COLO668 (cell line): Measurements from ENCODE around the gene CTDSP2.
"Not testable (repeated sequence)": the region's sequence is repeated elsewhere in the genome, so short reads cannot be mapped to it uniquely, and the experiment has no call there.

Source experiments
- DNase-seq: peaks from one replicate; lab custom pipeline; 2025; ENCODE audit not compliant: unreplicated experiment; lab: John Stamatoyannopoulos, UW

Gene CTDSP2

DNA sequence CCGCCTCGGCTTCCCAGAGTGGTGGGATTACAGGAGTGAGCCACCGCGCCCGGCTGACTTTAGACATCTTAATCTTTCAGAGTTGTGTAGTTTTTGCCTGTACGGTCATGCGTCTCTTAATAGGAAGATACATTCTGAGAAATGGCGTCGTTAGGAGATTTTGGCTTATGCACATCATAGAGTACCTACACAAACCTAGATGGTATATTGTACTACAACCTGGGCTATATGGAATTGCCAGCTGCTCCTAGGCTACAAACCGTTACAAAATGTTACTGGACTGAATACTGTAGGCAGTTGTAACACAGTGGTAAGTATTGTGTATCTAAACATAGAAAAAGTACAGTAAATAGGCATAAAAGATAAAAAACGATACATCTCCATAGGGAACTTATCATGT, 62.7 kb downstream of the CTDSP2 start:
- DNase-seq = no peak

DNA sequence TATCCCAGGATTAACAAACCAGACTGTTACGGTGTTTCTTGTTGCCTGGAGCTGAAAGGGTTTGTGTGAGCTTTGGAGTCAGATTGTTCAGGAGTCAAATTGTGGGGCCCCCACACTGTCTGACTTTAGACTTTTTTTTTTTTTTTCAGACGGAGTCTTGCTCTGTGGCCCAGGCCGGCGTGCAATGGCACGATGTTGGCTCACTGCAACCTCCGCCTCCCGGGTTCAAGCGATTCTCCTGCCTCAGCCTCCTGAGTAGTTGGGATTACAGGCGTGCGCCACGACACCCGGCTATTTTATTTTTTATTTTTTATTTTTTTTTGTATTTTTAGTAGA, 63.1 kb downstream of the CTDSP2 start:
- DNase-seq = no peak

DNA sequence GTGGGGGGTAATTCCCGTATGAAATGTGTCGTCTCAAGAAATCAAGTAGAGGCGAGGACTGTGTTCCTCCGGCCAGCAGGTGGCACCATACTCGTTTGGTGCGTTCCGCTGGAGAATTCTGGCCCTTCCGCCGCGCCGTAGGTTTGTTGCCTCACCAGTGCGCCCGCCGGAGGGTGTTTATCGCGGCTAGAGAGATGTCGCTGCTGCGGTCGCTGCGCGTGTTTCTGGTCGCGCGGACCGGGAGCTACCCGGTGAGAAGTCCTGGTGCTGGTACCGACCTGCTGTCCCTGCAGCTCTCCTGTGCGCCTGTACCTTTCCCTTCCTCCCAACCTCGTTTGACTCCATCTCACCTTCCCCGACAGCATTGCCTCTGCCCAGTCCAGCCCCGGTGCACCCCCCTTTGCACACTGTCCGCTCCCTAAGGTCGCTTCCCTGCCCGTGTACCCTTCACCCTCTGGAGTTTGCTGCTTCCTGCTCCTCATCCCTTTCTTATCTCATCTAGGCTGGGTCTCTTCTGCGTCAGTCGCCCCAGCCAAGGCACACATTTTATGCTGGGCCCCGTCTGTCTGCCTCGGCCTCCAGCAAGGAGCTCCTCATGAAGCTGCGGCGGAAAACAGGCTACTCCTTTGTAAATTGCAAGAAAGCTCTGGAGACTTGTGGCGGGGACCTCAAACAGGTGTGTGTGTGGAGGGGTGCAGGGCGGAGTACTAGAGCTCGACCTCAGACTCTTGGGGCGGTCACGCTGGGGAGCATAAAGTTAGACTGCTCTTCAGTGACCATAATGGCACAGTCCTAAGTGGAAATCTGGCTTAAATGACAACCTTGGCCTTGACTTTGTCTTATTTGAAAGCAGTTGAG, 63.7 kb downstream of the CTDSP2 start, which contains the start of gene TSFM:
TSFM (plus strand) TSS at position 180 of the 858 bp plus-strand sequence; CDS start at position 195, 15 bp downstream.
- peak; percentile 95 for DNase-seq

DNA sequence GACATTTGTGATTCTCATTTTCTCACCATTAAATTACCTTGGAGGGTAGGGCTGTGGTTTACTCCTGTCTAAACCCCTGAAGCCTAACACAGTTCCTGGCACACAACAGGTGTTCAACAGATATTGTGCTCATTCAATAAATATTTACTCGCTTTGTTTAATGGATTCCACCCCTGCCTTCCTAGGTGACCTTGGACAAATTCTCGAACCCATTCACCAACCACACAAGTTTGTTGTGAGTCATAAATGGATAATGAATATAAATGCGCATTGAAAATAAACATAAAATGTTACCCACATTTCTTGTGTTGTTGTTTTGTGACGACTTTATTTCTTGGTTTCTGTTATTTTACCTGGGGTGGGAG, 64.3 kb downstream of the CTDSP2 start:
- no peak for DNase-seq

DNA sequence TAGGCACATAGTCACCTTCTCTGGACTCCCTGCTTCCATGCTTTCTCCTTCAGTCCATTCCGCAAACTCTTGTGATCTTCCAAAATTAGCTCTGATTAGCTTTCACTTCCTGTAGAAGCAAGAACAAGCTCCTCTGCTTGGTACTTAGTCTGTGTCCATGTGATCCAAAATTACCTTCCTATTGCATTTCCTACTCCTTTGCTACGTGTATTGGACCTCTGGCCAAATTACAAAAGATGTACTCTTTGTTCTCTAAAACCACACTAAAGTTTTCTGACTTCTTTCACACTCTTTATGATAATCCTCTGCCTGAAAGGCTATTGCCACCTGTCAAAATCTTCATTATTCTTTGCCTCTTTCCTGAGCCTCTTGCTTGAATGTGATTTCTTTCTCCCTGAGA, 64.7 kb downstream of the CTDSP2 start:
- DNase-seq = no peak

DNA sequence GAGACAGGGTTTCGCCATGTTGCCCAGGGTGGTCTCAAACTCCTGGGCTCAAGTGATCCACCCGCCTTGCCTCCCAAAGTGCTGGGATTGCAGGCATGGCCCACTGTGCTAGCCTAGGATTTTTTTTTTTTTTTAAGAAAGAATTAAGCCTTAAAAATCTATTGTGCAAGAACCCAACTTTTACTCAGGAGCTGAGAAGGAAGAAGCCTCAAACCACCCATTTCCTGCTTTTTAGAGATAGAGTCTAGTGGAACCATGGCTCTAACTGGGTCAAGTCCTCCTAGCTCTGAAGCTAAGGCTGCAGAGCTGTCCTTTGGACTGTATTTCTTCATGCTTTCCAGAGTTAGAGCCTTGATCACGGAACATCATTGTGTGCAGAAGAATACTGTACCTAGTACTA, 65.3 kb downstream of the CTDSP2 start:
- no peak for DNase-seq

DNA sequence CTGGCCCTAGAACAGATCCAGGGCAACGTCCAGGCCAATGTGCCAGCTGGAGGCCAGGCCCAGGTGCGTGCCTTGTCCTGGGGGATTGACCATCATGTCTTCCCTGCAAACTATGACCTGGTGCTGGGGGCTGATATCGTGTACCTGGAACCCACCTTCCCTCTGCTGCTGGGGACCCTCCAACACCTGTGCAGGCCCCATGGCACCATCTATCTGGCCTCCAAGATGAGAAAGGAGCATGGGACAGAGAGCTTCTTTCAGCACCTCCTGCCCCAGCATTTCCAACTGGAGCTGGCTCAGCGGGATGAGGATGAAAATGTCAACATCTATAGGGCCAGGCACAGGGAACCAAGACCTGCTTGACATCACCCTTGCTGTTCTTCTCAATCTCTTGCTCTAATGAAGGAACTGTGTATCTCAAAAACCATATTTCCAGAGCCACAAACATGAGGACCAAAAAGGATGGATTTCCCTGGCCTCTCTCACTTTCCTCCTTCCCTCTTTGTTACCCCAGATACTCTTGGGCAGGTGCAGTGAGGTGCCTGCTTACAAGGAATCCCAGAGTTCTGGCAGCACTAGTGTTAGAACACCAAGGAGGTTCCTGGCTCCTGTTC, 66.1 kb downstream of the CTDSP2 start:
- DNase-seq = no peak

DNA sequence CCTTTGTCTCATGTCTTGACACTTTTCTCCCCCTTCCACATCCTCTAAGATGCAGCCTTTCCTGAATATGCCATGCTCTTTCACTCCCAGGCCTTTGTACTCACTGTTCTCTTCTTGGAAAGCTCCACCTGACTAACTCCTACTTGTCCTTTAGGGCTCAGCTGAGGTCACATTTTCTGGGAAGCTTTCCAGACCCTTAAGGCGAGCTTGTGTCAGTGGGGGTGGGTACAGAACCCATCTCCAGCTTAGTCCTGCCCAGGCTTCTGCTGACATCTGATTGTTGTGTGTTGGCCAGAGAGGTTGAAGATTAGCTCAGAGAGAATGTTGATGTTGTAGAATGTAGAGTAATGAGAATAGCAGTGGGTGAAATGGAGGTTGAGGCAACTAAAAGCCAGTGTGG, 66.8 kb downstream of the CTDSP2 start:
- DNase-seq = no peak

DNA sequence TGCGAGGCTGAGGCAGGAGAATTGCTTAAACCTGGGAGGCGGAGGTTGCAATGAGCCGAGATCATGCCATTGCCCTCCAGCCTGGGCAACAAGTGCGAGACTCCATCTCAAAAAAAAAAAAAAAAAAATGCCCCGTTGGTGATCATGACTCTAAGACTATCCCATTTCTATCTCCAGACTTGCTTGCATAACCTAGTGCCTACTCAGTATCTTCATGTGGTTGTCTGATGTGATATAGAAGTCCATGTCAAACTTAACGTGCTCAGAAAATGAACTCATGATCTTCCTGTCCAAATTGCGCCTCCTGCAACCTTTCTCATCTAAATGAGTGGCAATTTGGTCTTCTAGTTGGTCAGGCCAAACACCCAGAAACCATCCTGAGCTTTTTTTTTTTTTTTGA, 68.6 kb downstream of the CTDSP2 start:
- DNase-seq = no peak

DNA sequence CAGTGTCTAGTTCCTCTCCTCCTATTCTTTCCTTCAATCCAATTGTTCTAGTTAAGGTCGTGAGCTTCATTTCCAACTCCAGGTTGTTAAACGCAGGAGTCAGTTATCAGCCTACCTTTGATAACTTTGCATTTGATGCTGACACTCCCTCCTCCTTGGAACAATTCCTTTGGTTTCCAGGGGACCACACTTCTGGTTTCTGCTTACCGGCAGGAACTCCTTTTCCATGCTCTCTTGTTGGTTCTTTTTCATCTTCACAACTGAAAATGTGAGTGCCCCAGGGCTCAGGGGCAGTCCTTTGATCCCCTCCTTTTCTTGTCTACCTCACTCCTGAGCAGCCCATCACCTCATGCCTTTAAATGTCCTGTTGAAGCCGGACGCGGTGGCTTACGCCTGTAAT, 69.2 kb downstream of the CTDSP2 start:
- no peak for DNase-seq

DNA sequence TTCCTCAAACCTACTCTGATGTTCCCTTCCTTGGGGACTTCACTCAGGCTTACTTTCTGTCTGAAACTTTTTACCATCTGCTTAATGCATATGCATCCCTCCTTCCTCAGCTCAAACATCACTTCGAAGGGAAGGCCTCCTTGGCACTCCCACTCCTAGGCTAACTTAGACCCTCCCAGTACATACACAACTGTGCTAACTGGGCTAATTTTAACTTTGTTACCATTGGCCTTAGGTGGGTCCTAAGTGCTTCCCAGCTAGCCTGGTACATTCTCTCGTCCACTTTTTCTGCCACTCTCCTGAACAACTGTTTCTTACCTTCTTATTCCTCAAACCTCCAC, 70.3 kb downstream of the CTDSP2 start:
- DNase-seq = no peak

DNA sequence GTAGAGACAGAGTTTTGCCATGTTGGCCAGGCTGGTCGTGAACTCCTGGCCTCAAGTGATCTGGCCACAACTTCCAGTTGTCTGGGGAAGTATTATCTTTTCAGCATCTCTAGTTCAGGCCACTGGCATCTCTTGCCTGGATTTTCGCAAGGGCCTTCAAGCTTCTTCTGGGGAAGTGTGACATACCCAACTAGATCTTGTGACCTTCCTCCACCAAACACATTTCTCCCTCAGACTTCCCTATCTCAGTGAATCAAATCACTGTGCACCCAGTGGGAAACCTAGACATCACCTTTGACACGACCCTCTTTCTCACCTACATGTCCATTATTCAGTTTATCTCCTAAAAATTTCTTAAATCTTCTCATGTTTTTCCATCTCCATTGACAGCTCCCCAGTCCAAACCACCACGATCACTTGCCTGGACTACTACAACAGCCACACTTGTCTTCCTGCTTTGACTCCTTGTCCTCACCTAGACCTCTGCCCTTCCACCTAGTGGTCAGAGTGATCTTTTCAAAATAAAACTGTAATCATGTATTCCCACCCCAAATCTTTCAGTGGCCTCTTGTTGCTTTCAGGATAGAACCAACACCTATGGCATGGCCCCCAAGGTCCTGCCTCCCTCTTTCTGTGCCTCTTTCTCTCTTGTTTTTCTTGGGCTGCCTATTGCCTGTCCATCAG, 70.8 kb downstream of the CTDSP2 start:
- DNase-seq = no peak

DNA sequence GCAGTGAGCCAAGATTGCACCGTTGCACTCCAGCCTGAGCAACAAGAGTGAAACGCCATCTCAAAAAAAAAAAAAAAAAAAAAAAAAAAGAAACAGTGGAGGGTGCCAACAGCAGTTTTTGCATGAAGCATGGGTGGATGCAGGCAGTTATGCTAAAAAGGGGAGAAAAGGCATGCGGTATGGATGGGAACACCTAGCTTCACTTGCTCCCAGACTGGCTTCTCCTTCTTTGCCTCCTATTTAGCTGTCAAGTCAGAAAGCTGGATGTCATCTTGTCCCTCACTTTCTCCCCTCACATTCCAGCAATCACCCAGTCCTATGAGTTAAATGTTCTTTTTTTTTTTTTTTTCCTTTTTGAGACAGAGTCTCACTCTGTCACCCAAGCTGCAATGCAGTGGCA, 71.5 kb downstream of the CTDSP2 start:
- no peak for DNase-seq

DNA sequence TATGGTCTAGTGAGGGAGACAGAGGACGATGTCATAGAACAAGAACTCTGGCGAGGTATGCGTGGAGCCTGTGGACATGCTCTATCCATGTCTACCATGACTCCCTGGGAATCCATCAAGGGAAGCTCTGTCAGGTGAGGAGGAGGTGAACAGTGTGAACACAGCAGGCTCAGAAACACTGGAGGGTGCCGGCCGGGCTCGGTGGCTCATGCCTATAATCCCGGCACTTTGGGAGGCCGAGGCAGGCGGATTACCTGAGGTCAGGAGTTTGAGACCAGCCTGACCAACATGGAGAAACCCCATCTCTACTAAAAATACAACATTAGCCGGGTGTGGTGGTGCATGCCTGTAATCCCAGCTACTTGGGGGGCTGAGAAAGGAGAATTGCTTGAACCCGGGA, 71.9 kb downstream of the CTDSP2 start:
- DNase-seq = not testable (repeated sequence)

DNA sequence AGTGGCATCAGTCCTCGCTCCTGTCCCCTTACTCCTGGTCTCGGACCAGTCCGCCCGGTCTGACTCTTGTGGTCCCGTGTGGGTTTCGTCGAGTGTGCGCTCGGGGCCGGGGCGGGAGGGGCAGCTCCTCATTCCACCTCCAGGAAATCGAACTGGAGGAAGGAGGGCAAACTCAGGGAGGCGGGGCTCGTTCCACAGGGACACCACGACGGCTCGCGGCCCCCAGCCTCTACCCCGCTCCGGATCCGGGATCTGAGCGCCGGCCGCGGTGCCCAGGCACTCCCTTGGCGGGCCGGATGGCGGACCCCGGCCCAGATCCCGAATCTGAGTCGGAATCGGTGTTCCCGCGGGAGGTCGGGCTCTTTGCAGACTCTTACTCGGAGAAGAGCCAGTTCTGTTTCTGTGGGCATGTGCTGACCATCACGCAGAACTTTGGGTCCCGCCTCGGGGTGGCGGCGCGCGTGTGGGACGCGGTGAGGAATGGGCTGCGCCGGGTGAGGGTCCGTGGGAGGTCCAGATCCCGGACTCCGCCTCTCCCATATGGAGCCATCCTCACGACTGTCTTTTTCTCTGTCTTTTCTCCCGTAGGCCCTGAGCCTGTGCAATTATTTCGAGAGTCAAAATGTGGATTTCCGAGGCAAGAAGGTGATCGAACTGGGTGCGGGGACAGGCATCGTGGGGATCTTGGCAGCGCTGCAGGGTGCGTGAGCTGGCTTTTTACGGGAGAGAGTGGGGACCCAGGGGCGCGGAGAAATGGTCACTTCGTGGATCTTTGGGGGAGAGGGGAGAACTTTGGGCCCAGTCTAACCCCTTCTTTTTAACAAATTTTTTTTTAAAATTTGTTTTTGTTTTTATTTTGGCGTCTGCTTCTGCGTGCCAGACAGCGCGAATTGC, 73.9 kb downstream of the CTDSP2 start, which contains the start of gene EEF1AKMT3:
EEF1AKMT3 (plus strand) TSS at position 186 of the 894 bp plus-strand sequence; CDS start at position 297, 111 bp downstream.
- DNase-seq = peak; percentile 43

DNA sequence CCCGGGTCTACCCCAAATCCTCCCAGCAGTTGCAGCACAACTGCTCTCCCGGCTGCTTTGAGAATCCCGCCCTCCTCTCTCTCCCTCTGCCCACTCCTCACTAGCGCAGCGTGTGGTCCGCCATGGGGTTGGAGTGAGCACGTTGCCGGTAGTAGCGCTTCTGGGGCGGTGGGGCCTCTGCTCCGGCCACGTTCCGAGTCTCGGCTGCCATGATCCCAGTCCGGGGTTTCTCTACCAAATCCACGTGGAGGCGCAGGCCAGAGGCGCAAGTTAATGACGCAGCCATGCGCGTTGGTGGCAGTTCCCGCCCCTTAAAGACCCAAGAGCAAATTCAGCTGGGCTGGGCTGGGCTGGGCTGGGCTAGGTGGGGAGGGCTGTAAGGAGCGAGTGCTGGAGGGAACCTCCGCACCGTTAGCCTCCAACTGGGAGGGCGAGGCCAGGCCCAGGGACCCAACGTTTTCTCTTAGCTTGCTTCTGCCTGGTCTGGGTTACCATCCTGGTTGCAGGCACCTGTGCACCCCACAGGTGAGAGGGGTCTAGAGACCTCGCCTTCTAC, 74.6 kb downstream of the CTDSP2 start, which contains the start of gene METTL1:
METTL1 (minus strand) TSS at position 233 of the 556 bp plus-strand sequence; CDS start at position 211, 22 bp downstream.
- DNase-seq = peak; percentile 89

DNA sequence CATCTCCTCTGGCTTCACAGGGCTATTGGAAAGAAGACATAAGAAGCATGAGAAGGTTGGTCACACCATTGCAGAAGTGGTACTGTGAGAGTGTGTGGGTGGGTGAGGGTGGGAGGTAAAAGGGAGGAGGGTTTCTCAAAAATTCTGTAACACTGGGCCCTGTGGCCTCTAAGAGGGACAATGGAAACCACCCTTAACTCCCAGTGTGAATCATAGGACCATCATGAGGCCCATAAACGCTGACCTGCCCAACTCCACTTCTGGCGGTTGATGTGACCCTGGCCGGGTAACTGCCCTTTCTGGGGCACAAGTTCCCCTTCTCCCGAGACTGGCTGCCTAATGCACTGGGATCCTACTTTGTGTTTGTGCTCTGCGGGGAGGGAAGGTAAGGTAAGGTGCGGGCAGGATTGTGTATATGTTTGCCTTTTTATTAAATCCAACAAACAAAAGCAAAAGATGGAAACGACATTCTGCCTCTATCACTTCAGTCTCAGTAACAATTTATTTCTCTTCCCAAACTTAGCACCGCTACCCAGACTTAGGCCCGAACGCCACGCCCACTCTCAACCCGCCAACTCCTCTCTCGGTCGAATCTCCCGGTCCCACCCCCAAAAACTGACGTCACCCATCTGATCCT, 75.2 kb downstream of the CTDSP2 start:
- DNase-seq = peak; percentile 85

DNA sequence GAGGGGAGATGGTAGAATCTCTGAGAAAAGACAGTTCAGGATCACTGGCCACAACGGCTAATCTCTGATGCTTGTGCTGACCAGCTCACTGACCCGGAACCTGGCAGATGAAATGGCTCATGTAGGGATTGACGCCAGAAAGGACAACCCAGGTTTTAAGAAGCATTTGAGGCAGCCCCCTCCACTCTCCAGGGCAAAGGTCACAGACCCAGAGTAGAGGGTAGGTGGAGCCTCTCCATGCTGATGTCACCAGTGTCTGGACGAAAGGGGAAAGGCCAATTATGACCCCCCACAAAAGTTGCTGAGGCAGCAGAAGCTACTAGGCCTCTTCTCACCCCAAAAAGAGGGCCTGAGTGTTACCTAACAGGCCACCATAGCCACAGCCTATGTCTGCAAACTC, 75.8 kb downstream of the CTDSP2 start:
- DNase-seq = no peak
